ENCODE data around the gene BTF3. TPM values are rescaled to one million over a fixed set of nuclear protein-coding genes. Genes with fewer than 3 reads are reported as not detected.

Gene BTF3
- total and polyA plus RNA-seq, 5 donors from 2014 or later = 585 to 852 (median 786) TPM

GRCh38 chr5:73542020-73542419 lies 43.8 kb downstream of the BTF3 start:
- Mint-ChIP-seq H3K9me3 (no peaks in the 10 kb centered on the region), H3K27me3 (peaks cover 12% of the 10 kb centered on the region), H3K36me3 (no peaks in the 10 kb centered on the region), H3K27ac (no peak overlapping the region), H3K4me3 (no peak overlapping the region), H3K4me1 (peaks cover 0 to 2% (median under 1%) of the 10 kb centered on the region in 4 donors)
- Histone ChIP-seq H3K27me3 (ENCODE audit: control insufficient read depth, insufficient read depth, low read length) (peaks cover 6% of the 10 kb centered on the region), H3K27ac (ENCODE audit: insufficient read depth, low read length, poor library complexity, severe bottlenecking) (no peak overlapping the region), H3K4me3 (ENCODE audit: low read depth, low read length) (no peak overlapping the region), H3K9me3 (ENCODE audit: control insufficient read depth in 2 of 2, low read length in 2 of 2) (no peaks in the 10 kb centered on the region), H3K36me3 (ENCODE audit: control insufficient read depth, insufficient read depth, low read length) (no peaks in the 10 kb centered on the region), H3K4me1 (ENCODE audit: control insufficient read depth, insufficient read depth, low read length, poor library complexity, severe bottlenecking) (no peaks in the 10 kb centered on the region)
- DNase-seq (no peak), ATAC-seq (ENCODE audit: low read depth in 2 of 2) (no peak)

- no peak for DNase-seq
- Mint-ChIP-seq H3K4me3 (no peak overlapping the region), H3K27ac (no peak overlapping the region), H3K36me3 (no peaks in the 10 kb centered on the region), H3K4me1 (peaks cover 0 to 2% (median under 1%) of the 10 kb centered on the region in 4 donors), H3K27me3 (peaks cover 6% of the 10 kb centered on the region), H3K9me3 (no peaks in the 10 kb centered on the region)
- H3K4me1 ChIP-seq (ENCODE audit: control insufficient read depth, insufficient read depth, low read length, poor library complexity, severe bottlenecking) = no peaks in the 10 kb centered on the region
- peaks cover 6% of the 10 kb centered on the region for H3K27me3 ChIP-seq (ENCODE audit: control insufficient read depth, insufficient read depth, low read length)
- no peaks in the 10 kb centered on the region for H3K9me3 ChIP-seq (ENCODE audit: control insufficient read depth in 2 of 2, low read length in 2 of 2)
- H3K27ac ChIP-seq (ENCODE audit: insufficient read depth, low read length, poor library complexity, severe bottlenecking) = no peak overlapping the region
- no peak overlapping the region for H3K4me3 ChIP-seq (ENCODE audit: low read depth, low read length)
- no peaks in the 10 kb centered on the region for H3K36me3 ChIP-seq (ENCODE audit: control insufficient read depth, insufficient read depth, low read length)
- ATAC-seq (ENCODE audit: low read depth in 2 of 2) = no peak
Measured at GRCh38 chr5:73544429-73545402, 46.5 kb downstream of the BTF3 start.

- DNase-seq = no peak
- Histone ChIP-seq H3K27ac (ENCODE audit: insufficient read depth, low read length, poor library complexity, severe bottlenecking) (no peak overlapping the region), H3K4me1 (ENCODE audit: control insufficient read depth, insufficient read depth, low read length, poor library complexity, severe bottlenecking) (no peaks in the 10 kb centered on the region), H3K27me3 (ENCODE audit: control insufficient read depth, insufficient read depth, low read length) (peaks cover 6% of the 10 kb centered on the region), H3K36me3 (ENCODE audit: control insufficient read depth, insufficient read depth, low read length) (no peaks in the 10 kb centered on the region), H3K9me3 (ENCODE audit: control insufficient read depth in 2 of 2, low read length in 2 of 2) (no peaks in the 10 kb centered on the region), H3K4me3 (ENCODE audit: low read depth, low read length) (no peak overlapping the region)
- Mint-ChIP-seq H3K27ac (no peak overlapping the region), H3K9me3 (no peaks in the 10 kb centered on the region), H3K4me1 (peaks cover 0 to 2% (median under 1%) of the 10 kb centered on the region in 4 donors), H3K4me3 (no peak overlapping the region), H3K27me3 (peaks cover 3% of the 10 kb centered on the region), H3K36me3 (no peaks in the 10 kb centered on the region)
- ATAC-seq (ENCODE audit: low read depth in 2 of 2) = no peak
Measured at GRCh38 chr5:73545403-73545779, 47.1 kb downstream of the BTF3 start.

GRCh38 chr5:73550016-73550415 lies 51.8 kb downstream of the BTF3 start:
- DNase-seq (no peak), ATAC-seq (ENCODE audit: low read depth in 2 of 2) (no peak)
- Histone ChIP-seq H3K4me3 (ENCODE audit: low read depth, low read length) (no peak overlapping the region), H3K4me1 (ENCODE audit: control insufficient read depth, insufficient read depth, low read length, poor library complexity, severe bottlenecking) (no peaks in the 10 kb centered on the region), H3K27me3 (ENCODE audit: control insufficient read depth, insufficient read depth, low read length) (no peaks in the 10 kb centered on the region), H3K9me3 (ENCODE audit: control insufficient read depth in 2 of 2, low read length in 2 of 2) (no peaks in the 10 kb centered on the region), H3K36me3 (ENCODE audit: control insufficient read depth, insufficient read depth, low read length) (peaks cover 36% of the 10 kb centered on the region), H3K27ac (ENCODE audit: insufficient read depth, low read length, poor library complexity, severe bottlenecking) (no peak overlapping the region)
- Mint-ChIP-seq H3K27ac (no peak overlapping the region), H3K4me1 (no peaks in the 10 kb centered on the region), H3K4me3 (no peak overlapping the region), H3K36me3 (peaks cover 14% of the 10 kb centered on the region), H3K27me3 (peaks cover 5% of the 10 kb centered on the region), H3K9me3 (no peaks in the 10 kb centered on the region)

GRCh38 chr5:73552642-73553041 lies 54.4 kb downstream of the BTF3 start:
- ATAC-seq (ENCODE audit: low read depth in 2 of 2) = no peak
- no peak overlapping the region for H3K4me3 ChIP-seq (ENCODE audit: low read depth, low read length)
- no peaks in the 10 kb centered on the region for H3K9me3 ChIP-seq (ENCODE audit: control insufficient read depth in 2 of 2, low read length in 2 of 2)
- Mint-ChIP-seq H3K27ac (no peak overlapping the region), H3K36me3 (peaks cover 27% of the 10 kb centered on the region), H3K9me3 (no peaks in the 10 kb centered on the region), H3K4me3 (no peak overlapping the region), H3K4me1 (peaks cover 0 to 4% (median 0%) of the 10 kb centered on the region in 4 donors), H3K27me3 (peaks cover 5% of the 10 kb centered on the region)
- H3K36me3 ChIP-seq (ENCODE audit: control insufficient read depth, insufficient read depth, low read length) = peaks cover 53% of the 10 kb centered on the region
- H3K27me3 ChIP-seq (ENCODE audit: control insufficient read depth, insufficient read depth, low read length) = no peaks in the 10 kb centered on the region
- no peak overlapping the region for H3K27ac ChIP-seq (ENCODE audit: insufficient read depth, low read length, poor library complexity, severe bottlenecking)
- no peaks in the 10 kb centered on the region for H3K4me1 ChIP-seq (ENCODE audit: control insufficient read depth, insufficient read depth, low read length, poor library complexity, severe bottlenecking)
- no peak for DNase-seq

Other genes with a start within 250 kb of the BTF3 start
- gene FOXD1, start 49.7 kb upstream of the BTF3 start, total RNA-seq = not detected
- under 1 TPM in 1 of 4 donors, not detected in 3; 0.07 TPM for gene FOXD1, start 49.7 kb upstream of the BTF3 start, polyA plus RNA-seq
- gene ANKRA2, start 67.2 kb downstream of the BTF3 start, total RNA-seq = 42.9 TPM
- gene ANKRA2, start 67.2 kb downstream of the BTF3 start, polyA plus RNA-seq = 10 to 100 TPM; 25.3 to 28.1 (median 26.0) TPM
- 32.9 TPM for gene UTP15, start 67.3 kb downstream of the BTF3 start, total RNA-seq
- 10 to 100 TPM in 2 of 4 donors, 1 to 10 TPM in 2; 4.9 to 13.1 (median 9.0) TPM for gene UTP15, start 67.3 kb downstream of the BTF3 start, polyA plus RNA-seq
- gene ARHGEF28, start 127.8 kb downstream of the BTF3 start, total RNA-seq = not detected
- not detected for gene ARHGEF28, start 127.8 kb downstream of the BTF3 start, polyA plus RNA-seq

Measured in CD4-positive, CD25-positive, alpha-beta regulatory T cell (primary cell).